Stimulated activated CD4-positive, alpha-beta T cell treated with anti-CD3 and anti-CD28 coated beads, TNF-alpha, amount 100 ng/mL, for 4 hours (primary cell): Measurements from ENCODE around the gene FER1L5.

ENCODE experiments used
- DNase-seq, 3 experiments: peaks; one replicate each; pipeline ENCODE4 v3.0.0-alpha.2; 2020; ENCODE audit warnings: low read depth in 3 of 3

Gene FER1L5

GRCh38 chr2:96739633-96740428 lies 97.3 kb downstream of the FER1L5 start, which contains the start of gene LMAN2L:
LMAN2L (minus strand) TSS chr2:96740064; CDS start chr2:96740040, 24 bp downstream.
- peak; percentile 92 to 96 (median 94) for DNase-seq

- no peak for DNase-seq
Measured at GRCh38 chr2:96747061-96747617, 104.6 kb downstream of the FER1L5 start.

- no peak for DNase-seq
Measured at GRCh38 chr2:96751800-96752199, 109.2 kb downstream of the FER1L5 start.

- no peak for DNase-seq
Measured at GRCh38 chr2:96753661-96754282, 111.2 kb downstream of the FER1L5 start.

- DNase-seq, result no peak
Measured at GRCh38 chr2:96754317-96754716, 111.8 kb downstream of the FER1L5 start.
